HEK293T (cell line): ENCODE results near the gene NRL.

Source experiments
- CTCF ChIA-PET: fragments of 350-600 bp; formaldehyde crosslinking; extraction: SDS; loops from one replicate; lab custom pipeline; 2021; ENCODE audit warnings: antibody characterized with exemption, inconsistent platforms; lab: Yijun Ruan, JAX
- POLR2A ChIA-PET: fragments of 350-600 bp; formaldehyde crosslinking; extraction: SDS; loops from one replicate; lab custom pipeline; 2020; ENCODE audit warnings: antibody characterized with exemption, inconsistent platforms; lab: Yijun Ruan, JAX
- DNase-seq: peaks from one replicate; pipeline ENCODE4 v3.0.0; 2012; ENCODE audit warnings: mixed read lengths; ENCODE audit errors: extremely low spot score
- ARNT ChIP-seq: fragments of 450-650 bp; IDR thresholded peaks from 2 replicates; pipeline ENCODE4 v1.6.1; 2017; ENCODE audit warnings: mild to moderate bottlenecking
- BHLHE40 ChIP-seq: fragments of 450-650 bp; IDR thresholded peaks from 2 replicates; pipeline ENCODE4 v1.6.1; 2016; ENCODE audit warnings: mild to moderate bottlenecking, moderate library complexity, borderline replicate concordance
- CTBP1 ChIP-seq: fragments of 450-650 bp; IDR thresholded peaks from 2 replicates; pipeline ENCODE4 v1.6.1; 2016; ENCODE audit warnings: borderline replicate concordance
- ELF4 ChIP-seq: fragments of 450-650 bp; IDR thresholded peaks from 2 replicates; pipeline ENCODE4 v1.6.1; 2017; ENCODE audit warnings: antibody characterized with exemption
- FOXA1 ChIP-seq: fragments of 450-650 bp; IDR thresholded peaks from 2 replicates; pipeline ENCODE4 v1.6.1; 2016; ENCODE audit warnings: mild to moderate bottlenecking
- FOXK2 ChIP-seq: fragments of 450-650 bp; IDR thresholded peaks from 2 replicates; pipeline ENCODE4 v1.6.1; 2016; ENCODE audit warnings: mild to moderate bottlenecking
- FOXM1 ChIP-seq: fragments of 450-650 bp; IDR thresholded peaks from 2 replicates; pipeline ENCODE4 v1.6.1; 2017; ENCODE audit warnings: mild to moderate bottlenecking, borderline replicate concordance
- HDGF ChIP-seq: fragments of 450-650 bp; IDR thresholded peaks from 2 replicates; pipeline ENCODE4 v1.6.1; 2017; ENCODE audit warnings: antibody characterized with exemption, borderline replicate concordance
- L3MBTL2 ChIP-seq: fragments of 450-650 bp; conservative IDR thresholded peaks from 2 replicates; pipeline ENCODE4 v1.6.1; 2016; ENCODE audit warnings: mild to moderate bottlenecking
- LEF1 ChIP-seq: fragments of 450-650 bp; IDR thresholded peaks from 2 replicates; pipeline ENCODE4 v1.6.1; 2017; ENCODE audit warnings: mild to moderate bottlenecking, borderline replicate concordance
- NFRKB ChIP-seq: fragments of 450-650 bp; IDR thresholded peaks from 2 replicates; pipeline ENCODE4 v1.6.1; 2016; ENCODE audit warnings: mild to moderate bottlenecking, moderate library complexity
- SP1 ChIP-seq: fragments of 450-650 bp; IDR thresholded peaks from 2 replicates; pipeline ENCODE4 v1.6.1; 2017
- SUZ12 ChIP-seq: fragments of 450-650 bp; IDR thresholded peaks from 2 replicates; pipeline ENCODE4 v1.6.1; 2016; ENCODE audit warnings: mild to moderate bottlenecking
- TARDBP ChIP-seq: fragments of 450-650 bp; IDR thresholded peaks from 2 replicates; pipeline ENCODE4 v1.6.1; 2016
- ZNF384 ChIP-seq: fragments of 450-650 bp; IDR thresholded peaks from 2 replicates; pipeline ENCODE4 v1.6.1; 2016
- TF ChIP-seq, protein P1 (sequence below): fragments of 450-650 bp; IDR thresholded peaks from 2 replicates; pipeline ENCODE4 v1.6.1; 2016

Gene NRL

DNA sequence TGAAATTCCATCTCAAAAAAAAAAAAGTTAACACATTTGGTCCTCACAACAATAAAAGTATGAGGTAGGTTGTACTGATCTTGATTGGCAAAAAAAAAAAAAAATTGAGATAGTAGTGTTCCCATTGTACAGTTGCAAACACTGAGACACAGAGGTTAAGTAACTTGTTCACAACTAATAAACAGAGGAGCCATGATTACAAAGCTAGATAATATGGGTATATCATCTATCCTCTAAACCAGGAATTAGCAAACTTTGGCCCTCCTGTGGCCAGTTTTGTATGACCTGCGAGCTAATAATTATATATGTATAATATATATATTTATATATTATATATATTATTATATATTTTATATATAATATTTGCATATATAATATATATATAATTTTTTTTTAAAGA lies 19.0 kb upstream of the NRL start:
- TF ChIP-seq LEF1 (no peak), L3MBTL2 (no peak), BHLHE40 (no peak), FOXK2 (no peak), ELF4 (no peak), HDGF (no peak), FOXA1 (no peak), TARDBP (no peak), SP1 (no peak), FOXM1 (no peak), CTBP1 (no peak), ARNT (no peak)
- DNase-seq: no peak
- CTCF ChIA-PET: interaction anchor here (0.6 to 1.3 kb wide), 2 partner anchors 25 to 454 kb away, joined by 4 to 5 read pairs; no protein-coding TSS in a partner anchor
- POLR2A ChIA-PET: interaction anchor here (1.6 to 4.2 kb wide), 2 partner anchors 10 to 19 kb away, joined by 4 to 22 read pairs; partner anchors contain the start of genes DCAF11 and NRL

DNA sequence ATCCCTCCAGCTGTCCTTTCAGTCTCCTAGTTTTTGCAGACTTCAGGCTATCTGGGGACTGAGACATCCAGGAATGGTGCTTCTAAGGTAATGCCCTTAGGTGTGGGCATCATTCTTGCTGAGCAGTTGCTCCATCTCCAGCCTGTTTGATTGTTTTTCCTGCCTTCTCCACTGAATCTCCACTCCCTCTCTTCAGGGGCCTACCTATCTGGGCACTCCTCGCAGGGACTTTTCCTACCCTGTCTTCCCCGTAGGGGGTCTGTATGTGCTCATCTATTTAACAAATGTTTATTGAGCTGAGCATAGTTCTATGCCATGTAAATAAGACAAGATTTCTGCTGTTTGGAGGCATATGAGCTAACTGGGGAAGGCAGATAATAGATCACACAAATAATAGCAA lies 18.2 kb upstream of the NRL start:
- ChIA-PET POLR2A (interaction anchor here (1.6 to 4.2 kb wide), 2 partner anchors 9 to 19 kb away, joined by 4 to 22 read pairs; partner anchors contain the start of genes DCAF11 and NRL), CTCF (interaction anchor here (0.7 to 1.3 kb wide), 2 partner anchors 8 to 24 kb away, joined by 4 read pairs; partner anchors contain the start of gene EMC9)
- no peak for DNase-seq
- TF ChIP-seq L3MBTL2 (no peak), ELF4 (no peak), BHLHE40 (no peak), TARDBP (no peak), FOXM1 (no peak), LEF1 (no peak), SUZ12 (no peak), FOXK2 (no peak), HDGF (no peak), NFRKB (no peak), FOXA1 (no peak), ZNF384 (no peak), CTBP1 (no peak), SP1 (no peak)

DNA sequence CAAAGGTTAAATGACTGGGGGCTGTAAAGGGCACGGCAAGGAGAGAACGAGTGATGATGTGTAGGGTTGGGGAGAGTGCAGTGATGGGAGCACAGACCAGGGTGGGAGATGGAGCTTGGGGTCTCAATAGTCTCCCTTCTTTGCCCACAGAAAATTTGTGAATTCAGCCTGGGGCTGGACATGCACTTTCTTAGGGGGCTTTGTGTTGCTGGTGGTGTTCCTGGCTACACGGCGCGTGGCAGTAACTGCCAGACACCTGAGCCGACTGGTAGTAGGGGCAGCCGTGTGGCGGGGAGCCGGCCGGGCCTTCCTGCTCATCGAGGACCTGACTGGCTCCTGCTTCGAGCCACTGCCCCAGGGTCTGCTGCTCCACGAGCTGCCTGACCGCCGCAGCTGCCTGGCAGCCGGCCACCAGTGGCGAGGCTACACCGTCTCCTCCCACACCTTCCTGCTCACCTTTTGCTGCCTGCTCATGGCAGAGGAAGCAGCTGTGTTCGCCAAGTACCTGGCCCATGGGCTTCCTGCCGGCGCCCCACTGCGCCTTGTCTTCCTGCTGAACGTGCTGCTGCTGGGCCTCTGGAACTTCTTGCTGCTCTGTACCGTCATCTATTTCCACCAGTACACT lies 17.4 kb upstream of the NRL start:
- POLR2A ChIA-PET: interaction anchor here (4.2 kb wide), 1 partner anchor 18 kb away, joined by 22 read pairs; the partner anchor contains the start of genes DCAF11 and NRL
- CTCF ChIA-PET: no interaction called here
- TF ChIP-seq SP1 (no peak), L3MBTL2 (no peak), TARDBP (no peak), FOXA1 (no peak), FOXK2 (no peak)
- no peak for DNase-seq

DNA sequence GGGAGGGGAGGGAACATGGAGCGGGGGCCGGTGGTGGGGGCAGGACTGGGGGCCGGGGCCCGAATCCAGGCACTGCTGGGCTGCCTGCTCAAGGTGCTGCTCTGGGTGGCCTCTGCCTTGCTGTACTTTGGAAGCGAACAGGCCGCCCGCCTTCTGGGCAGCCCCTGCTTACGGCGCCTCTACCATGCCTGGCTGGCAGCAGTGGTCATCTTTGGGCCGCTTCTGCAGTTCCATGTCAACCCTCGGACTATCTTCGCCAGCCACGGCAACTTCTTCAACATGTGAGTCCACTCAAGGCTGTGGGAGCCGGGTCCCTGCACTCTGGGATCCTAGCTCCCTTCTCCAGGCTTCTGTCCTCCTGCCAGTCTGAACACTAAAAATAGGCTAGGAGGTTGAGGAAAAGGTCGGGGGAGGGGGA lies 16.8 kb upstream of the NRL start:
- CTCF ChIA-PET: no interaction called here
- no peak for DNase-seq
- POLR2A ChIA-PET: interaction anchor here (1.3 to 4.2 kb wide), 2 partner anchors 17 to 38 kb away, joined by 3 to 22 read pairs; partner anchors contain the start of genes DCAF11, NRL and PCK2
- no peak for TF ChIP-seq TARDBP

DNA sequence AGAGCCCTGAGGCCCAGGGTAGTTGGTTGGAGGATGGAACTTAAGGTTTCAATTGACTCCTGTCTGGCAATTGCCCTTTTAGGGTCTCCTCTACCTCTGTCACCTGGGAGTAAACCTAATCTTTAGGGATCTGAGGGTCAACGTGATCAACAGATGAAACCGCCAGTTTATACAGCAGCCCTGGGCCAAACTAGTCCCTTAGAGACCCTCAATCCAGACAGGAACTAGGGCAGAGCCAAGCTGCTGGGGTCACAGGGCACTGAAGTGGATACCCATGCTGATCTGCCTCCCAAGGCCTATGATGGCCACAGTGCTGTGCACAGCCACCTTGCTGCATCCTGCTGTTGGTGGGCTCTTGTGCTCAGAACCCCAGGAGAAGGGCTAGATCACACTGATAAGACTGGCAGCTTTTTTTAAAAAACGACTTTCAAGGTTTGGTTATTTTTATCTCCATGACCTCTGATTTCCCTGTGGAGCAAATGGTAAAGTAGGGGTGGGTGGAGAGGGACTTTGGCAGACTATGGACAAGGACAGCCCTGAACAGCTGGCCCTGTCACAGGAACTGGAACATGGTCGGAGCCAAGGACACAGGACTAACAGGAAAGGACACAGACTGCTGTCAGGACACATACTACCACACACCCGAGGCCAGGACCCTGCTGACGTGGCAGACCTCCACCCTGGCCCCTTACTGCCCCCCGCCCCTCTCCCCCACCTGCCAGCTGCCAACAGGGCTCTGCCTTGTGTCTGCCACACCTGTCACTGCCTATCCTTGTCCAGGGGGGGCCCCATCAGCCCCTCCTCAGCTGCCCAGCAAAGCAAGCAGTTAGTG lies 16.2 kb upstream of the NRL start:
- no peak for DNase-seq
- CTCF ChIA-PET: no interaction called here
- POLR2A ChIA-PET: interaction anchor here (1.3 to 4.2 kb wide), 3 partner anchors 10 to 37 kb away, joined by 3 to 22 read pairs (median 6); partner anchors contain the start of genes DCAF11, EMC9, NRL and PCK2
- TF ChIP-seq TARDBP: no peak

DNA sequence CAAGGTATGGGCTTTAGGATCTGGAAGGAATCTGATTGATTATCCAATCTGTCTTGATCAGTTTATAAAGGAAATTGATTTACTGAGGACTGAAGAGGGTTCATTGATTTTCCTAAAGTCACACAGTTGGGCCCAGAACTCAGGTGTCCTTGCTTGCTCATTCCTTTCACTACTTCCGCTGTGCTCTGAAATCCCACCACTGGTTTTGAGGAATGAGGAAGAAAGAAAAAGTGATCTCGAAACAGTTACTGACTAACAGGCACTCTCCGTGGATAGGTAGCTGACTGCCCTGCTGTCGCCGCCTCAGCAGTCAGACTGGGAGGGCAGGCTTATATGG lies 15.6 kb upstream of the NRL start, which contains the start of gene FITM1:
Gene FITM1 (plus strand): TSS at position 280 of the 337 bp plus-strand sequence. CDS start 905 bp downstream, outside the sequence.
- ChIA-PET CTCF (no interaction called here), POLR2A (interaction anchor here (1.3 to 2.2 kb wide), 2 partner anchors 11 to 37 kb away, joined by 3 to 6 read pairs; partner anchors contain the start of genes EMC9 and PCK2)
- TF ChIP-seq NFRKB: no peak
- TF ChIP-seq, protein P1, sequence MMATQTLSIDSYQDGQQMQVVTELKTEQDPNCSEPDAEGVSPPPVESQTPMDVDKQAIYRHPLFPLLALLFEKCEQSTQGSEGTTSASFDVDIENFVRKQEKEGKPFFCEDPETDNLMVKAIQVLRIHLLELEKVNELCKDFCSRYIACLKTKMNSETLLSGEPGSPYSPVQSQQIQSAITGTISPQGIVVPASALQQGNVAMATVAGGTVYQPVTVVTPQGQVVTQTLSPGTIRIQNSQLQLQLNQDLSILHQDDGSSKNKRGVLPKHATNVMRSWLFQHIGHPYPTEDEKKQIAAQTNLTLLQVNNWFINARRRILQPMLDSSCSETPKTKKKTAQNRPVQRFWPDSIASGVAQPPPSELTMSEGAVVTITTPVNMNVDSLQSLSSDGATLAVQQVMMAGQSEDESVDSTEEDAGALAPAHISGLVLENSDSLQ: no peak
- TF ChIP-seq CTBP1: no peak
- no peak for DNase-seq

DNA sequence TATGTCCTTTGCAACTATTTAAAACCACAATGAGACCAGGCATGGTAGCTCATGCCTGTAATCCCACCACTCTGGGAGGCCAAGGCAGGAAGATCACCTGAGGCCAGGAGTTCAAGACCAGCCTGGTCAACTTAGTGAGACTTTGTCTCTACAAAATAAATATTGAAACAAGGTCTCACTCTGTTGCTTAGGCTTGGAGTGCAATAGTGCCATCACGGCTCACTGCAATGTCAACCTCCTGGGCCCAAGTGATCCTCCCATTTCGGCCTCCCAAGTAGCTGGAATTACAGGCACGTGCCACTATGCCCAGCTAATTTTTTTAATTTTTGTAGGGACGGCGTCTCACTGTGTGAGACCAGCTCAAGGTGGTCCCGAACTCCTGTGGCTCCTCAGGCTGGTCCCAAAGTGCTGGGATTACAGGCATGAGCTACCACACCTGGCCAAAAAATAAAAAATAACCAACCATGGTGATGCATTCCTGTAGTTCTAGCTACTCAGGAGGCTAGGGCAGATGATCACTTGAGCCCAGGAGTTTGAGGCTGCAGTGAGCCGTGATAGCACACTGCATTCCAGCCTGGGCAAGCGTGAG lies 14.8 kb upstream of the NRL start:
- DNase-seq: no peak
- no peak for TF ChIP-seq L3MBTL2
- no peak for TF ChIP-seq FOXM1
- TF ChIP-seq NFRKB: no peak
- no peak for TF ChIP-seq FOXA1
- no peak for TF ChIP-seq SUZ12
- TF ChIP-seq ZNF384: no peak
- no peak for TF ChIP-seq TARDBP
- no peak for TF ChIP-seq FOXK2
- CTCF ChIA-PET: no interaction called here
- POLR2A ChIA-PET: interaction anchor here (0.7 to 2.2 kb wide), 2 partner anchors 9 to 12 kb away, joined by 3 to 6 read pairs; partner anchors contain the start of gene EMC9
